ENCODE data around the gene SMARCD2.

Gene SMARCD2

GRCh38 chr17:63790057-63790456 lies 52.4 kb downstream of the SMARCD2 start:
- Histone ChIP-seq H3K27me3 (ENCODE audit: insufficient read depth, low read length, poor library complexity, severe bottlenecking) (no peaks in the 10 kb centered on the region), H4K20me1 (ENCODE audit: insufficient read depth, low read length, poor library complexity, severe bottlenecking) (peaks cover 38% of the 10 kb centered on the region), H2AFZ (ENCODE audit: low read length) (no peak overlapping the region), H3F3A (ENCODE audit: low read depth) (no peaks in the 10 kb centered on the region), H3K9me3 (ENCODE audit: insufficient read depth, low read depth, low read length) (no peaks in the 10 kb centered on the region), H3K9ac (ENCODE audit: low read depth, low read length, poor library complexity, severe bottlenecking) (no peak overlapping the region), H3K79me2 (ENCODE audit: insufficient read depth, low read length) (peaks cover 69% of the 10 kb centered on the region), H3K4me1 (ENCODE audit: insufficient read depth, low read length, poor library complexity, severe bottlenecking) (no peaks in the 10 kb centered on the region), H3K36me3 (ENCODE audit: insufficient read depth, low read length) (peaks cover 83% of the 10 kb centered on the region), H3K4me3 (ENCODE audit: low read length, poor library complexity, severe bottlenecking) (no peak overlapping the region), H3K9me2 (replicated peaks; ENCODE audit: low read depth, low read length) (no peaks in the 10 kb centered on the region), H3K4me2 (ENCODE audit: low read depth, low read length, poor library complexity, severe bottlenecking) (no peak overlapping the region)
- TF ChIP-seq EZH2phosphoT487 (IDR thresholded peaks at IDR 0.05; ENCODE audit: borderline replicate concordance) = no peak
- TF ChIP-seq CTCF (conservative IDR thresholded peaks at IDR 0.05; ENCODE audit: low read length) = no peak

- no peak overlapping the region for H3K9ac ChIP-seq (ENCODE audit: low read depth, low read length, poor library complexity, severe bottlenecking)
- H4K20me1 ChIP-seq (ENCODE audit: insufficient read depth, low read length, poor library complexity, severe bottlenecking) = peaks cover 67% of the 10 kb centered on the region
- H3F3A ChIP-seq (ENCODE audit: low read depth) = no peaks in the 10 kb centered on the region
- peaks cover 98% of the 10 kb centered on the region for H3K79me2 ChIP-seq (ENCODE audit: insufficient read depth, low read length)
- peaks cover 63% of the 10 kb centered on the region for H3K36me3 ChIP-seq (ENCODE audit: insufficient read depth, low read length)
- TF ChIP-seq CTCF (conservative IDR thresholded peaks at IDR 0.05; ENCODE audit: low read length) = no peak
- TF ChIP-seq EZH2phosphoT487 (IDR thresholded peaks at IDR 0.05; ENCODE audit: borderline replicate concordance) = no peak
- no peaks in the 10 kb centered on the region for H3K9me2 ChIP-seq (replicated peaks; ENCODE audit: low read depth, low read length)
- peaks cover 18% of the 10 kb centered on the region for H3K4me1 ChIP-seq (ENCODE audit: insufficient read depth, low read length, poor library complexity, severe bottlenecking)
- no peaks in the 10 kb centered on the region for H3K9me3 ChIP-seq (ENCODE audit: insufficient read depth, low read depth, low read length)
- H3K4me3 ChIP-seq (ENCODE audit: low read length, poor library complexity, severe bottlenecking) = no peak overlapping the region
- no peak overlapping the region for H3K4me2 ChIP-seq (ENCODE audit: low read depth, low read length, poor library complexity, severe bottlenecking)
- no peak overlapping the region for H2AFZ ChIP-seq (ENCODE audit: low read length)
- no peaks in the 10 kb centered on the region for H3K27me3 ChIP-seq (ENCODE audit: insufficient read depth, low read length, poor library complexity, severe bottlenecking)
Measured at GRCh38 chr17:63786971-63787711, 55.3 kb downstream of the SMARCD2 start.

GRCh38 chr17:63786117-63786516 lies 56.4 kb downstream of the SMARCD2 start:
- Histone ChIP-seq H4K20me1 (ENCODE audit: insufficient read depth, low read length, poor library complexity, severe bottlenecking) (peaks cover 63% of the 10 kb centered on the region), H3K4me3 (ENCODE audit: low read length, poor library complexity, severe bottlenecking) (no peak overlapping the region), H3K9ac (ENCODE audit: low read depth, low read length, poor library complexity, severe bottlenecking) (no peak overlapping the region), H3K27me3 (ENCODE audit: insufficient read depth, low read length, poor library complexity, severe bottlenecking) (no peaks in the 10 kb centered on the region), H3F3A (ENCODE audit: low read depth) (no peaks in the 10 kb centered on the region), H3K9me3 (ENCODE audit: insufficient read depth, low read depth, low read length) (no peaks in the 10 kb centered on the region), H3K4me2 (ENCODE audit: low read depth, low read length, poor library complexity, severe bottlenecking) (no peak overlapping the region), H3K4me1 (ENCODE audit: insufficient read depth, low read length, poor library complexity, severe bottlenecking) (peaks cover 23% of the 10 kb centered on the region), H3K9me2 (replicated peaks; ENCODE audit: low read depth, low read length) (no peaks in the 10 kb centered on the region), H2AFZ (ENCODE audit: low read length) (no peak overlapping the region), H3K36me3 (ENCODE audit: insufficient read depth, low read length) (peaks cover 53% of the 10 kb centered on the region), H3K79me2 (ENCODE audit: insufficient read depth, low read length) (peaks cover 98% of the 10 kb centered on the region)
- TF ChIP-seq EZH2phosphoT487 (IDR thresholded peaks at IDR 0.05; ENCODE audit: borderline replicate concordance) = no peak
- no peak for TF ChIP-seq CTCF (conservative IDR thresholded peaks at IDR 0.05; ENCODE audit: low read length)

Data from Loucy (cell line).